Panc1 (cell line): ENCODE results near the gene ACACA. TPM values are rescaled to one million over a fixed set of nuclear protein-coding genes. Genes with fewer than 3 reads are reported as not detected.

Experiments
- ATAC-seq: fragments of 200-7000 bp; cut with Tn5 transposase; 2 replicates; pipeline ENCODE4 v1.9.1; 2020; ENCODE audit warnings: mild to moderate bottlenecking, moderate library complexity
- BruUV-seq: library from RNA; stranded (reverse); fragments of 400-500 nt; replicated peaks from 2 replicates; lab custom pipeline; 2021; lab: Mats Ljungman, UMichigan
- CTCF ChIA-PET: fragments of 300-600 bp; sonication (Branson Sonifier 250); formaldehyde crosslinking; loops from one replicate; lab custom pipeline; 2022; ENCODE audit warnings: antibody characterized with exemption; lab: Charles Lee
- POLR2A ChIA-PET: fragments of 300-600 bp; sonication (Branson Sonifier 250); formaldehyde crosslinking; loops from one replicate; lab custom pipeline; 2022; ENCODE audit warnings: antibody characterized with exemption; lab: Charles Lee
- DNase-seq: peaks from one replicate; pipeline ENCODE4 v3.0.0-alpha.2; 2010; ENCODE audit warnings: low read depth, low spot score
- H3K27ac ChIP-seq: 2 replicates; pipeline ENCODE4 v1.5.1; 2011; ENCODE audit warnings: mild to moderate bottlenecking, low read length, inconsistent platforms
- H3K27me3 ChIP-seq: fragments of 200-500 bp; sonication (Bioruptor generic); 2 replicates; pipeline ENCODE4 v1.6.0; 2014; ENCODE audit warnings: low read length, inconsistent platforms; ENCODE audit not compliant: control insufficient read depth, insufficient read depth
- H3K36me3 ChIP-seq: fragments of 200-500 bp; sonication (Bioruptor generic); 2 replicates; pipeline ENCODE4 v1.5.1; 2014; ENCODE audit warnings: inconsistent platforms, mild to moderate bottlenecking, low read length, moderate library complexity; ENCODE audit not compliant: control insufficient read depth, insufficient read depth
- H3K4me1 ChIP-seq: 2 replicates; pipeline ENCODE4 v1.5.1; 2011; ENCODE audit warnings: inconsistent platforms, mild to moderate bottlenecking, low read length, moderate library complexity; ENCODE audit not compliant: control insufficient read depth, insufficient read depth
- H3K4me3 ChIP-seq, 2 experiments: 2 replicates each; pipeline ENCODE4 v1.5.1; 2011 to 2012; ENCODE audit warnings: low read depth in 2 of 2, low read length in 2 of 2, mild to moderate bottlenecking in 2 of 2, inconsistent platforms in 1 of 2, moderate library complexity in 1 of 2
- H3K9me3 ChIP-seq: fragments of 200-500 bp; sonication (Bioruptor generic); 2 replicates; pipeline ENCODE4 v1.5.1; 2014; ENCODE audit warnings: low read depth, mild to moderate bottlenecking, inconsistent platforms, low read length, moderate library complexity; ENCODE audit not compliant: control insufficient read depth, insufficient read depth
- POLR2AphosphoS5 ChIP-seq: IDR thresholded peaks from 2 replicates; pipeline ENCODE4 v1.6.1; 2012; ENCODE audit warnings: mild to moderate bottlenecking, low read depth, low read length, moderate library complexity
- SIN3A ChIP-seq: IDR thresholded peaks from 2 replicates; pipeline ENCODE4 v1.6.1; 2012; ENCODE audit warnings: low read depth, mild to moderate bottlenecking, low read length, moderate library complexity, borderline replicate concordance; ENCODE audit not compliant: insufficient read depth
- TCF7L2 ChIP-seq: IDR thresholded peaks from 2 replicates; pipeline ENCODE4 v1.6.1; 2011; ENCODE audit warnings: mild to moderate bottlenecking, low read depth, low read length, inconsistent platforms
- in situ Hi-C: cut with HindIII; loops from 2 replicates; pipeline ENCODE4 v1.10.0; 2016; ENCODE audit warnings: low sequenced_read_pairs, low pct_unique_long_range_greater_than_20kb
- intact Hi-C: fragments of 100-400 bp; cut with micrococcal nuclease; formaldehyde crosslinking; loops from one replicate; pipeline ENCODE4 v1.10.0; 2022; ENCODE audit not compliant: unreplicated experiment
- total RNA-seq: library from RNA; stranded (reverse); gene quantifications from one replicate; pipeline ENCODE4 v1.2.1, GENCODE V29; 2021; ENCODE audit not compliant: unreplicated experiment
- TF ChIP-seq, protein P1 (sequence below), 2 experiments: IDR thresholded peaks; 2 replicates each; pipeline ENCODE4 v1.6.1; 2011 to 2012; ENCODE audit warnings: low read depth in 2 of 2, control low read depth in 1 of 2, low read length in 1 of 2, mild to moderate bottlenecking in 1 of 2, moderate library complexity in 1 of 2; ENCODE audit not compliant: insufficient read depth in 1 of 2
- TF ChIP-seq, protein P2 (sequence below): fragments of 450-650 bp; IDR thresholded peaks from 2 replicates; pipeline ENCODE4 v1.5.1; 2017; ENCODE audit warnings: mild to moderate bottlenecking

The ACACA gene
- total RNA-seq, 1 experiment from 2014 or later = 131 TPM

- no peaks in the 10 kb centered on the region for H3K4me1 ChIP-seq
- no peak for DNase-seq
- TF ChIP-seq TCF7L2 (no peak), SIN3A (no peak), POLR2AphosphoS5 (no peak)
- TF ChIP-seq, protein P1, sequence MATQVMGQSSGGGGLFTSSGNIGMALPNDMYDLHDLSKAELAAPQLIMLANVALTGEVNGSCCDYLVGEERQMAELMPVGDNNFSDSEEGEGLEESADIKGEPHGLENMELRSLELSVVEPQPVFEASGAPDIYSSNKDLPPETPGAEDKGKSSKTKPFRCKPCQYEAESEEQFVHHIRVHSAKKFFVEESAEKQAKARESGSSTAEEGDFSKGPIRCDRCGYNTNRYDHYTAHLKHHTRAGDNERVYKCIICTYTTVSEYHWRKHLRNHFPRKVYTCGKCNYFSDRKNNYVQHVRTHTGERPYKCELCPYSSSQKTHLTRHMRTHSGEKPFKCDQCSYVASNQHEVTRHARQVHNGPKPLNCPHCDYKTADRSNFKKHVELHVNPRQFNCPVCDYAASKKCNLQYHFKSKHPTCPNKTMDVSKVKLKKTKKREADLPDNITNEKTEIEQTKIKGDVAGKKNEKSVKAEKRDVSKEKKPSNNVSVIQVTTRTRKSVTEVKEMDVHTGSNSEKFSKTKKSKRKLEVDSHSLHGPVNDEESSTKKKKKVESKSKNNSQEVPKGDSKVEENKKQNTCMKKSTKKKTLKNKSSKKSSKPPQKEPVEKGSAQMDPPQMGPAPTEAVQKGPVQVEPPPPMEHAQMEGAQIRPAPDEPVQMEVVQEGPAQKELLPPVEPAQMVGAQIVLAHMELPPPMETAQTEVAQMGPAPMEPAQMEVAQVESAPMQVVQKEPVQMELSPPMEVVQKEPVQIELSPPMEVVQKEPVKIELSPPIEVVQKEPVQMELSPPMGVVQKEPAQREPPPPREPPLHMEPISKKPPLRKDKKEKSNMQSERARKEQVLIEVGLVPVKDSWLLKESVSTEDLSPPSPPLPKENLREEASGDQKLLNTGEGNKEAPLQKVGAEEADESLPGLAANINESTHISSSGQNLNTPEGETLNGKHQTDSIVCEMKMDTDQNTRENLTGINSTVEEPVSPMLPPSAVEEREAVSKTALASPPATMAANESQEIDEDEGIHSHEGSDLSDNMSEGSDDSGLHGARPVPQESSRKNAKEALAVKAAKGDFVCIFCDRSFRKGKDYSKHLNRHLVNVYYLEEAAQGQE (IDR thresholded peaks at IDR 0.05; ENCODE audit: insufficient read depth in 1 of 2, low read depth in 2 of 2, low read length in 1 of 2) = no peak
- TF ChIP-seq, protein P2, sequence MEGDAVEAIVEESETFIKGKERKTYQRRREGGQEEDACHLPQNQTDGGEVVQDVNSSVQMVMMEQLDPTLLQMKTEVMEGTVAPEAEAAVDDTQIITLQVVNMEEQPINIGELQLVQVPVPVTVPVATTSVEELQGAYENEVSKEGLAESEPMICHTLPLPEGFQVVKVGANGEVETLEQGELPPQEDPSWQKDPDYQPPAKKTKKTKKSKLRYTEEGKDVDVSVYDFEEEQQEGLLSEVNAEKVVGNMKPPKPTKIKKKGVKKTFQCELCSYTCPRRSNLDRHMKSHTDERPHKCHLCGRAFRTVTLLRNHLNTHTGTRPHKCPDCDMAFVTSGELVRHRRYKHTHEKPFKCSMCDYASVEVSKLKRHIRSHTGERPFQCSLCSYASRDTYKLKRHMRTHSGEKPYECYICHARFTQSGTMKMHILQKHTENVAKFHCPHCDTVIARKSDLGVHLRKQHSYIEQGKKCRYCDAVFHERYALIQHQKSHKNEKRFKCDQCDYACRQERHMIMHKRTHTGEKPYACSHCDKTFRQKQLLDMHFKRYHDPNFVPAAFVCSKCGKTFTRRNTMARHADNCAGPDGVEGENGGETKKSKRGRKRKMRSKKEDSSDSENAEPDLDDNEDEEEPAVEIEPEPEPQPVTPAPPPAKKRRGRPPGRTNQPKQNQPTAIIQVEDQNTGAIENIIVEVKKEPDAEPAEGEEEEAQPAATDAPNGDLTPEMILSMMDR = no peak
- CTCF ChIA-PET = no interaction called here
- BruUV-seq = no TSS peak
- intact Hi-C loops = no loop called here
- H3K36me3 ChIP-seq = no peaks in the 10 kb centered on the region
- H3K27ac ChIP-seq = no peak overlapping the region
- H3K9me3 ChIP-seq = no peaks in the 10 kb centered on the region
- POLR2A ChIA-PET = no interaction called here
- no peak overlapping the region for H3K4me3 ChIP-seq
- no peaks in the 10 kb centered on the region for H3K27me3 ChIP-seq
- ATAC-seq = peak; percentile 33; the same call in 1 of the 2 replicates
- in situ Hi-C loops = no loop called here
These were observed 324.2 kb downstream of the ACACA start for GRCh38 chr17:37082311-37082860.

DNA sequence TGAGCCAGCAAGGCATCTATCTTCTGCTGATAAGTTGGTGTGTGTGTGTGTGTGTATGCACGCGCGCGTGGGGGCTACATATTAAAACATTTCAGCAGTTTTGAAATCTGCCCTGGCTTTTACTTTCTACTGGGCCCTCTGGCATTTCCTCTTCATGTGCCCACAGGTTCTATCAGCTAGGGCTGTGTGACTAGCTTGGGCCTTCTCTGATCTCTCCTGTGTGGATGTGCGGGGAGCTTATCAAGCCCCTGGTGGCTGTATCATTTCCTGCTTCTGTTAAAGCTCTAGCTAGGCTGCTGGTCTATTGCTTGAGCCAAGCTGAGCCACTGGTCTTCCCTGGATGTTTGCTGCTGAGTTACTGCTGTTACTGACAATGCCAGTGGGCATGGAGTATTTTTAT lies 325.3 kb downstream of the ACACA start:
- TF ChIP-seq POLR2AphosphoS5 (no peak), TCF7L2 (no peak), SIN3A (no peak)
- TF ChIP-seq, protein P1 (IDR thresholded peaks at IDR 0.05; ENCODE audit: insufficient read depth in 1 of 2, low read depth in 2 of 2, low read length in 1 of 2) = no peak
- TF ChIP-seq, protein P2 = no peak
- ATAC-seq = peak; percentile 71; the same call in 1 of the 2 replicates
- Histone ChIP-seq H3K36me3 (no peaks in the 10 kb centered on the region), H3K4me1 (no peaks in the 10 kb centered on the region), H3K27me3 (no peaks in the 10 kb centered on the region), H3K4me3 (no peak overlapping the region), H3K27ac (no peak overlapping the region), H3K9me3 (no peaks in the 10 kb centered on the region)
- intact Hi-C loops = no loop called here
- in situ Hi-C loops = no loop called here
- ChIA-PET CTCF (no interaction called here), POLR2A (no interaction called here)
- DNase-seq = no peak
- BruUV-seq = no TSS peak
